HepG2 (cell line): ENCODE measurements around the gene CMIP. TPM values are rescaled to one million over a fixed set of nuclear protein-coding genes. Genes with fewer than 3 reads are reported as not detected.

Source experiments
- GPBP1L1 ChIP-seq: sonication (generic); formaldehyde crosslinking; IDR thresholded peaks from 2 replicates; pipeline ENCODE4 v1.5.0; 2020; ENCODE audit warnings: mild to moderate bottlenecking, missing genetic modification reagents
- KDM1A ChIP-seq: IDR thresholded peaks from 2 replicates; pipeline ENCODE4 v1.6.1; 2016; ENCODE audit warnings: missing compliant biosample characterization
- NFAT5 ChIP-seq: sonication (generic); formaldehyde crosslinking; IDR thresholded peaks from 2 replicates; pipeline ENCODE4 v1.4.0; 2020; ENCODE audit warnings: missing genetic modification reagents
- RARG ChIP-seq: sonication (generic); formaldehyde crosslinking; IDR thresholded peaks from 2 replicates; pipeline ENCODE4 v1.4.0; 2020; ENCODE audit warnings: low read depth, mild to moderate bottlenecking, missing genetic modification reagents
- RBFOX2 ChIP-seq: fragments of 200-400 bp; formaldehyde crosslinking; IDR thresholded peaks from 2 replicates; pipeline ENCODE4 v1.6.1; 2017; ENCODE audit warnings: low read depth, mild to moderate bottlenecking, low read length
- RERE ChIP-seq: IDR thresholded peaks from 2 replicates; pipeline ENCODE4 v1.6.1; 2016; ENCODE audit warnings: low read depth, missing genetic modification reagents, missing compliant biosample characterization
- SIN3A ChIP-seq: IDR thresholded peaks from 2 replicates; pipeline ENCODE4 v1.6.1; 2011; ENCODE audit warnings: low read depth, mild to moderate bottlenecking, control low read depth, low read length, borderline replicate concordance
- TCF7 ChIP-seq: sonication (generic); IDR thresholded peaks from 2 replicates; pipeline ENCODE4 v1.6.1; 2016; ENCODE audit warnings: antibody characterized with exemption, low read depth
- TFAP4 ChIP-seq: sonication (generic); IDR thresholded peaks from 2 replicates; pipeline ENCODE4 v1.6.1; 2016; ENCODE audit warnings: low read depth, borderline replicate concordance
- TOPORS ChIP-seq: sonication (generic); formaldehyde crosslinking; IDR thresholded peaks from 2 replicates; pipeline ENCODE4 v1.8.0; 2023; ENCODE audit warnings: mild to moderate bottlenecking, missing genetic modification reagents
- WIZ ChIP-seq: sonication (generic); formaldehyde crosslinking; IDR thresholded peaks from 2 replicates; pipeline ENCODE4 v1.5.1; 2020; ENCODE audit warnings: mild to moderate bottlenecking, missing genetic modification reagents
- ZKSCAN5 ChIP-seq: sonication (generic); formaldehyde crosslinking; IDR thresholded peaks from 2 replicates; pipeline ENCODE4 v1.5.1; 2020; ENCODE audit warnings: mild to moderate bottlenecking, missing genetic modification reagents
- ZNF180 ChIP-seq: sonication (generic); formaldehyde crosslinking; IDR thresholded peaks from 2 replicates; pipeline ENCODE4 v1.4.0; 2020; ENCODE audit warnings: low read depth, missing genetic modification reagents, borderline replicate concordance
- ZNF253 ChIP-seq: sonication (generic); formaldehyde crosslinking; IDR thresholded peaks from 2 replicates; pipeline ENCODE4 v1.8.0; 2022; ENCODE audit warnings: mild to moderate bottlenecking, missing genetic modification reagents, borderline replicate concordance
- ZNF549 ChIP-seq: sonication (generic); formaldehyde crosslinking; IDR thresholded peaks from 2 replicates; pipeline ENCODE4 v1.5.0; 2020; ENCODE audit warnings: missing genetic modification reagents
- ZNF704 ChIP-seq: sonication (generic); formaldehyde crosslinking; IDR thresholded peaks from 2 replicates; pipeline ENCODE4 v1.8.1; 2023; ENCODE audit warnings: mild to moderate bottlenecking, inconsistent platforms, moderate library complexity, missing genetic modification reagents, borderline replicate concordance
- polyA plus RNA-seq, 8 experiments: library from polyadenylated mRNA; depleted of rRNA in 3 of 8; stranded (reverse) in 7 of 8; unstranded in 1 of 8; fragments of >200 nt; fragmentation: Illumina TruSeq in 4 of 8; extraction: Trizol in 4 of 8; gene quantifications; 2 replicates each; pipeline versions ENCODE4 v1.2.1 to v1.2.3, GENCODE V29; 2011 to 2016; ENCODE audit warnings: low read depth in 4 of 8, missing spikeins in 1 of 8, mixed read lengths in 1 of 8; ENCODE audit not compliant: insufficient read depth in 1 of 8
- total RNA-seq, 5 experiments: library from RNA; depleted of rRNA; stranded (reverse); fragments of >200 nt; fragmentation: Illumina TruSeq; extraction: Trizol; gene quantifications; 2 replicates each; pipeline ENCODE4 v1.2.3, GENCODE V29; 2016; ENCODE audit warnings: low read depth in 1 of 5

Gene CMIP
- total and polyA plus RNA-seq, 2 of the 13 experiments (the other 11 are each of a cell fraction or from before 2014, with no cell fraction given), result 10.9 to 18.1 TPM

- no peak for TF ChIP-seq NFAT5 (CRISPR knock-in tag)
- TF ChIP-seq ZNF253 (CRISPR knock-in tag), result no peak
- TF ChIP-seq TFAP4, result peak; percentile 45; the same call in 1 of the 2 replicates
- no peak for TF ChIP-seq ZNF549 (CRISPR knock-in tag)
- TF ChIP-seq RERE (CRISPR knock-in tag), result no peak
- TF ChIP-seq KDM1A, result no peak
- no peak for TF ChIP-seq SIN3A
- no peak for TF ChIP-seq RARG (CRISPR knock-in tag)
- no peak for TF ChIP-seq RBFOX2
- TF ChIP-seq TOPORS (CRISPR knock-in tag), result no peak
- TF ChIP-seq ZKSCAN5 (CRISPR knock-in tag), result no peak
- TF ChIP-seq GPBP1L1 (CRISPR knock-in tag), result no peak
- no peak for TF ChIP-seq ZNF704 (CRISPR knock-in tag)
- no peak for TF ChIP-seq TCF7
- TF ChIP-seq ZNF180 (CRISPR knock-in tag), result no peak
- TF ChIP-seq WIZ (CRISPR knock-in tag), result no peak
Measured at GRCh38 chr16:81465375-81465943, 20.9 kb downstream of the CMIP start (continued).
